Activated T-cell treated with anti-CD3 and anti-CD28 coated beads, Interleukin-2, amount 50 U/mL, for 1 hour (primary cell): Measurements from ENCODE around the gene CASQ1.

Experiments
- DNase-seq: peaks from one replicate; pipeline ENCODE4 v3.0.0-alpha.2; 2020

CASQ1 gene

DNA sequence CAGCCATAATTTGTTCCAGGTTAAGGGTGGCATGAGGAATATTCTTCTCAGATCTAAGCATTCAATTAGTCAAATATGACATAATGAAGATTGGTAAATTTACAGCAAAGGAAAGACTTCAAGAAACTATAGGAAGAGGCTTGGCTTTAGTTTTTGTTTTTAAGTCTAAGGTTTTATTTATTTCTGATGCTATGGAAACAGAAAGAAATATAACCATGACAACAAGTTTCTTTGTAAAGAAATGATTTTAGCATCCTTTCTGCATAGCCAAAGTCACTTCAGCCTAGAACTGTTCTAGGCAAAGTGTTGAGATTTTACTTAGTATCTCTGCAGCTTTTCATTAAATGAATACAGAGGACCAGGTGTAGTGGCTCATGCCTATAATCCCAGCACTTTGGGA, 42.5 kb downstream of the CASQ1 start:
- no peak for DNase-seq

DNA sequence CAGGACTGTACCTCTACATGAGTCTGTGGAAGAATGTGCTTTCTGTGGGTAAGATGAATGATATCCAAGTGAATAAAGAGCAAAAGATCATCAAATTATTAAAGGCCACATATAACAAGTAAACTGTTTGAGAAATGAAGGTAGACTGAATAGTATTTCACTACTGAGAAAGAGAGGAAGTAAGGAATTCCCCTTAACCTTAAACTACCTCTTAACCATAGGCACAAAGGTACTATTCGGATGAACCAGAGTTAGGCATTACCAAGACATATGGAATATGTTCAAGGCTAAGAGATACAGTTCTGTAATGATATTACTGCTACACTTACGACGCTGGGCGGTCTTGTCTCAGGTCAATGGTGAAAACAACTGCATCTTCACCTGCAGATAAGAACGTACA, 46.4 kb downstream of the CASQ1 start:
- DNase-seq = no peak

- no peak for DNase-seq
Observed at GRCh38 chr1:160237558-160237957, 47.2 kb downstream of the CASQ1 start.

DNA sequence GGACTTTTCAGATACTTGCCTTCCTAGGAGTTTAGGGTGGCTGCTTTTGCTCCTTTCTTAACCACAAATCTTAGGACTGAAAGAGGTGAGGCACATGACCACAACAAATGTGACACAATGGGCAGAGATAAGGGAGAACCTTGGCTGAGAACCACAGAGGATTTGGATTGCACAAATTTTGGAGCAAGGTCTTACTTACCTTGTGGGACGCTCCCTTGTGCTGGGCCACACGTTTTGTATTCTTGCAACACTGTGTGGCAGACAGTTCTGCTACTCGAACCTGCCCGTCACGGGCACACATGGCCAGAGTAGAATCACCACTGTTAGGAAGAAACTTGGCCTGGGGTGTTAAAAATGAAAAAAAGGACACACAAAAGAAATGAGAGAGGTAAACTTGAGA, 48.0 kb downstream of the CASQ1 start:
- DNase-seq = no peak

DNA sequence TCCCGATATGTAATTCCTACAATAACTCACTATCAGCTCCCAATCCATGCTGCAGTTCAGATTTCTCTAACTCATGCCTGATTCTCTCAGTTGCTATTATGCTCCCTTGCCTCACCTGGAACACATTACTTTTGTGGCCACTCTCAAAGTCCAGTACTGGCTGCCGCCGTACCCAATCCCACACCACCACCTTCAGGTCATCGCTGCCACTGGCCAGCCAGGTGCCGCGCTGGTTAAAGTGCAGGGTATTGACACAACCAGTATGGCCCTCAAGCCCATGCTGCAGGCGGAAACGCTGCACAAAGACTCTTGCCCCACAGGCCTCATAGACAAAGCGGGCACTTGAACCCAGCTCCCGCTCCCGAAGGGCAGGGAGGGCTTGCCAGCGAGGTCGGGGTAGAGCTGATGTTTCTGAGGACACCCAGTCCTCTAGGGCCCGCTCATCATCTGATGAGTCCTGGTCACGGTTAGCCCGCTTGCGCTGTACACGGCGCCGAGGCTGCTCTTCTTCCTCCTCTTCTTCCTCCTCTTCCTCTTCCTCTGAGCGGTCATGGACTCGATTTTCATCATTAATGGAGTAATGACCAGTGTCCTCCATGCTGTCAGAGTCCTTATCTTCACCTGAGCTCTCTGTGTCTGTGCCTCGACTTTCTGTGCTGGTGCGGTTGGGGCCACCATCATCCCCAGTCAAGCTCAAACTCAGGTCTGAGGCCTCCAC, 49.4 kb downstream of the CASQ1 start:
- DNase-seq = no peak

- no peak for DNase-seq
Observed at GRCh38 chr1:160243767-160244166, 53.4 kb downstream of the CASQ1 start.

GRCh38 chr1:160244209-160244608, 53.8 kb downstream of the CASQ1 start:
- no peak for DNase-seq

DNA sequence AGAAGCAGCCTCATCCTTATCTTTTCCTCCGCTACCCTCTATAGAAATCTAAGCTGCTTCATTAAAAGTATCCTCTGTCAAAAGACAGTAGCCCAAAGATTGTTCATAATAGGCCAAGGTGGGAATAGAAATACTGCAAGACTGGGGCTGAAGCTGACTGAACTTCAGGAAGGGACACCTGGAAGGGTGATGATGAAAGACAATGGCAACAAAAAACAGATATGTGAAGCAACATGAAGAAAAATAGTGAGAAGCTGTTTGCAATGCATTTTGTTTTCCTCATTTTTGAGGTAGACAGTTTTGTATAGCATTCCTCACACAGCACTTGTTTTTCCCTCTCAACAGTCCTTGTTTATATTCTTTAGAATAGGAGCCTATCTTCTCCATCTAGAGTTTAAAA, 55.1 kb downstream of the CASQ1 start:
- no peak for DNase-seq

DNA sequence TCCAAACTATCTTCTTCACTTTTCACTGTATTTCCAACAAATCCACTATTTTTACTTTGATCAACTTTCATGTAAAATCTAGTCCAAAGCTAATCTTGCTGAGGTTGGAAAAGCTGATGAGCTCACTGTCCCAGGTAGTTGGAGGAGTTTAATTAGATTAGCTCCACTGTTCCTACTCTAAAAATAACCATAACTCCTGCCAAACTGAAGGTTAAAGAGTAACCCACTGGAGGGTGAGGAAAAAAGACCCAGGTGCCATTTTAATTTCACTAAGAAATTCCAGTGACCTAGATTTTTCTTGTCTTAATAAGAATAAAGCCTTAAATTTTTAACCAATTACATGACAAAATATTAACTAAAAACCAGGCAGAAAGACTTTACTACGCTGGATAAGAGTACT, 56.7 kb downstream of the CASQ1 start:
- DNase-seq = no peak

DNA sequence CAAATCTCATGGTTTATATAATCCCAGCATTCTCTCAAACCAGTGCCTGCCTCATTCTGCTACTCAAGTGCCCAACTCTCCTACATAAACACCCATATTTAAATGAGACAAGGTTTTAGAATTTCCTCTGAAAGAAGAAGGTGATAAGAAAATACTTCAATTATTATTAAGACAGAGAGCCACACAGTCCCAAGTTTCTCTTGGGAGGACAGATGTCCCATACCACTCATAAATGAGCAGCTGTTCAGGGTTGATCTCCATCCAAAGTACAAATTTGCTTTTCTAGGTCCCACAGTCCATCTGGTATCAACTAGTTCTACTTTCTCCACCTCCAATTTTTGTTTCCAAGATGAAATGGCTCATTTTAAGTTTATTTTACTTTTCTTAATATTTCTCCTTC, 60.6 kb downstream of the CASQ1 start:
- no peak for DNase-seq
